Left ventricle myocardium inferior (tissue), 1 donor: ENCODE results near the gene WIPF3. TPM values are rescaled to one million over a fixed set of nuclear protein-coding genes. Genes with fewer than 3 reads are reported as not detected.

Experiments
- DNase-seq: peaks from one replicate; pipeline ENCODE4 v3.0.0-alpha.2; 2020
- H3K27ac ChIP-seq: fragments of 200-600 bp; replicated peaks from 2 replicates; pipeline ENCODE4 v1.8.0; 2021
- H3K27me3 ChIP-seq: fragments of 200-600 bp; 2 replicates; pipeline ENCODE4 v1.8.0; 2021; ENCODE audit warnings: low read depth
- H3K36me3 ChIP-seq: fragments of 200-600 bp; 2 replicates; pipeline ENCODE4 v1.8.0; 2021
- H3K4me1 ChIP-seq: fragments of 200-600 bp; 2 replicates; pipeline ENCODE4 v1.8.0; 2021
- H3K4me3 ChIP-seq: fragments of 200-600 bp; 2 replicates; pipeline ENCODE4 v1.8.0; 2021; ENCODE audit warnings: mild to moderate bottlenecking, moderate library complexity
- H3K9me3 ChIP-seq: fragments of 200-600 bp; replicated peaks from 2 replicates; pipeline ENCODE4 v1.8.0; 2021
- CTCF ChIP-seq: fragments of 200-600 bp; IDR thresholded peaks from 2 replicates; pipeline ENCODE4 v1.8.0; 2021; ENCODE audit warnings: antibody characterized with exemption, mild to moderate bottlenecking, borderline replicate concordance
- intact Hi-C: fragments of 100-400 bp; cut with micrococcal nuclease; formaldehyde crosslinking; loops from one replicate; pipeline ENCODE4 v1.11.0; 2022
- total RNA-seq: library from RNA; stranded (reverse); fragmentation: NEBNext Ultra II Directional; extraction: Animal tissue kit (Norgen Biotek cat#: 25700); gene quantifications from one replicate; pipeline ENCODE4 v1.2.1, GENCODE V29; 2021
- donor health status: DM: no; HTN: yes; CAD: no; lungs with severe emphysema.

Gene WIPF3
- total RNA-seq, 1 donor from 2014 or later = 8.0 TPM

GRCh38 chr7:29946428-29947186, 140.3 kb downstream of the WIPF3 start:
- Histone ChIP-seq H3K36me3 (peaks cover 15% of the 10 kb centered on the region), H3K4me3 (no peak overlapping the region), H3K27ac (peak overlapping the region; percentile 30), H3K27me3 (no peaks in the 10 kb centered on the region), H3K9me3 (no peaks in the 10 kb centered on the region), H3K4me1 (peaks cover 12% of the 10 kb centered on the region)
- intact Hi-C loops = no loop called here
- peak; percentile 58 for TF ChIP-seq CTCF
- peak; percentile 30 for DNase-seq

- no peak overlapping the region for H3K27ac ChIP-seq
- H3K27me3 ChIP-seq = no peaks in the 10 kb centered on the region
- DNase-seq = no peak
- H3K9me3 ChIP-seq = no peaks in the 10 kb centered on the region
- no peak overlapping the region for H3K4me3 ChIP-seq
- peaks cover 6% of the 10 kb centered on the region for H3K36me3 ChIP-seq
- TF ChIP-seq CTCF = no peak
- intact Hi-C loops = no loop called here
- H3K4me1 ChIP-seq = peaks cover 14% of the 10 kb centered on the region
These were observed 142.3 kb downstream of the WIPF3 start for GRCh38 chr7:29948587-29948986.

GRCh38 chr7:29950480-29950879, 144.2 kb downstream of the WIPF3 start:
- no peak for TF ChIP-seq CTCF
- no peak overlapping the region for H3K27ac ChIP-seq
- peaks cover 6% of the 10 kb centered on the region for H3K36me3 ChIP-seq
- H3K9me3 ChIP-seq = no peaks in the 10 kb centered on the region
- H3K4me1 ChIP-seq = peaks cover 22% of the 10 kb centered on the region
- no peak for DNase-seq
- no peaks in the 10 kb centered on the region for H3K27me3 ChIP-seq
- no peak overlapping the region for H3K4me3 ChIP-seq
- intact Hi-C loops = no loop called here

- no peak for DNase-seq
- H3K27ac ChIP-seq = no peak overlapping the region
- H3K9me3 ChIP-seq = no peaks in the 10 kb centered on the region
- no peak overlapping the region for H3K4me3 ChIP-seq
- H3K4me1 ChIP-seq = peaks cover 27% of the 10 kb centered on the region
- H3K36me3 ChIP-seq = peaks cover 6% of the 10 kb centered on the region
- intact Hi-C loops = no loop called here
- TF ChIP-seq CTCF = no peak
- no peaks in the 10 kb centered on the region for H3K27me3 ChIP-seq
These were observed 144.9 kb downstream of the WIPF3 start for GRCh38 chr7:29951206-29951605.

GRCh38 chr7:29953726-29954347, 147.5 kb downstream of the WIPF3 start:
- H3K4me1 ChIP-seq = peaks cover 18% of the 10 kb centered on the region
- peaks cover 6% of the 10 kb centered on the region for H3K36me3 ChIP-seq
- TF ChIP-seq CTCF = no peak
- H3K27ac ChIP-seq = peak overlapping the region; percentile 33
- intact Hi-C loops = no loop called here
- no peaks in the 10 kb centered on the region for H3K27me3 ChIP-seq
- no peak for DNase-seq
- no peaks in the 10 kb centered on the region for H3K9me3 ChIP-seq
- no peak overlapping the region for H3K4me3 ChIP-seq
